ENCODE data around the gene ZNF335. TPM values are rescaled to one million over a fixed set of nuclear protein-coding genes. Genes with fewer than 3 reads are reported as not detected.

The ZNF335 gene
- total and polyA plus RNA-seq, 2 of the 13 experiments (the other 11 are each of a cell fraction or from before 2014, with no cell fraction given), result 9.7 to 13.7 TPM

DNA sequence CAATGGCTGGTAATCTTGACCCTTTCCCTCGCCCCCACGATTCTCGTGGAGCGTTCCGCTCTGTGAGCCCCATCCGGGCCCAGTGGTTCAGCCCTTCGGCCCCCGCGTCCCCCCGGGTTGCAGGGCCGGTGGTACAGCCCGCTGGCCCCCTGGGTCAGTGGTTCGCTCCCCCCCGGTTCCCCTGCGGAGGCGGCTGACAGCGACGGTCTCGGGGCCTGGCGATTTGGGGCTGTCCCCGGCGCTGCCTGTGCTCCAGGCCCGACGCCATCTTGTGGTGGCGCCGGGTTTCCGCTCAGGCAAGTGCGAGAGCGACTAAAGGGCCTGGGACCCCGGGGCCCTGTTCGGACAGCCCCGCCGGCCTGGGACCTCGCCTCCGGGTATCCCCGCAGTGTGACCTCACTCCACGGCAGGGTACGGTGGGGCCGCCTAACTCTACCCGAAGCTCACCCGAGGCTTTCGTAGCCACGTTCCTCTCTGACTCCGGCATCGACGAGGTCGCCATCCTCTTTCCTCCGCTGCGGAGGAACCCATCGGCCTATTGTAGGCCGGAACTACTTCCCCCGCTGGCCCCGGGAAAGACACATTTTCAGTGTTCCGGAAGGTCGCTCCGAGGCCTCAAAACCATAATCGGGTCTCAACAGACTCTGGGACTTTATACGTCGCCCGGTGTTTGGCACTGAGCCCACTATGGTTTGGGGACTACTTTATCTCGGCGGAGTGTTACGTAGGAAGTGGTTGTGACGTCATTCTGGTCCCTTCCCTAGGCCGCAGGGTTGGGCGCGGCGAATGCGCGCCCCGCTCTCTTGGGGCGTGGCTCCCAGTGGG is at the start of gene ZNF335 (continued):
- peak; percentile 62; the same call in 1 of the 2 replicates for TF ChIP-seq HNRNPL (IDR thresholded peaks at IDR 0.05; ENCODE audit: low read depth, low read length)
- TF ChIP-seq MXD4 (CRISPR knock-in tag; IDR thresholded peaks at IDR 0.05), result no peak; the same call in none of the 2 replicates
- no peak for TF ChIP-seq TCF12 (IDR thresholded peaks at IDR 0.05)
- TF ChIP-seq TCF12 (CRISPR knock-in tag; IDR thresholded peaks at IDR 0.05), result peak; percentile 7
- no peak for TF ChIP-seq FOXP1 (IDR thresholded peaks at IDR 0.05)
- peak; percentile 18; the same call in 1 of the 2 replicates for TF ChIP-seq FOXP1 (CRISPR knock-in tag; IDR thresholded peaks at IDR 0.05)
- no peak for TF ChIP-seq FOXO1 (CRISPR knock-in tag; IDR thresholded peaks at IDR 0.05)
- peak; percentile 94 for TF ChIP-seq XRCC5 (optimal IDR thresholded peaks at IDR 0.05; ENCODE audit: low read length)
- peak; percentile 52; the same call in 1 of the 2 replicates for TF ChIP-seq ZNF451 (CRISPR knock-in tag; IDR thresholded peaks at IDR 0.05)
- TF ChIP-seq ZNF747 (CRISPR knock-in tag; IDR thresholded peaks at IDR 0.05; ENCODE audit: borderline replicate concordance), result 0 out of 2 replicates have a peak, but pooled peaks have one; percentile 82
- peak; percentile 77 for TF ChIP-seq SRSF1 (optimal IDR thresholded peaks at IDR 0.05; ENCODE audit: low read depth, low read length)
- TF ChIP-seq, protein P1, sequence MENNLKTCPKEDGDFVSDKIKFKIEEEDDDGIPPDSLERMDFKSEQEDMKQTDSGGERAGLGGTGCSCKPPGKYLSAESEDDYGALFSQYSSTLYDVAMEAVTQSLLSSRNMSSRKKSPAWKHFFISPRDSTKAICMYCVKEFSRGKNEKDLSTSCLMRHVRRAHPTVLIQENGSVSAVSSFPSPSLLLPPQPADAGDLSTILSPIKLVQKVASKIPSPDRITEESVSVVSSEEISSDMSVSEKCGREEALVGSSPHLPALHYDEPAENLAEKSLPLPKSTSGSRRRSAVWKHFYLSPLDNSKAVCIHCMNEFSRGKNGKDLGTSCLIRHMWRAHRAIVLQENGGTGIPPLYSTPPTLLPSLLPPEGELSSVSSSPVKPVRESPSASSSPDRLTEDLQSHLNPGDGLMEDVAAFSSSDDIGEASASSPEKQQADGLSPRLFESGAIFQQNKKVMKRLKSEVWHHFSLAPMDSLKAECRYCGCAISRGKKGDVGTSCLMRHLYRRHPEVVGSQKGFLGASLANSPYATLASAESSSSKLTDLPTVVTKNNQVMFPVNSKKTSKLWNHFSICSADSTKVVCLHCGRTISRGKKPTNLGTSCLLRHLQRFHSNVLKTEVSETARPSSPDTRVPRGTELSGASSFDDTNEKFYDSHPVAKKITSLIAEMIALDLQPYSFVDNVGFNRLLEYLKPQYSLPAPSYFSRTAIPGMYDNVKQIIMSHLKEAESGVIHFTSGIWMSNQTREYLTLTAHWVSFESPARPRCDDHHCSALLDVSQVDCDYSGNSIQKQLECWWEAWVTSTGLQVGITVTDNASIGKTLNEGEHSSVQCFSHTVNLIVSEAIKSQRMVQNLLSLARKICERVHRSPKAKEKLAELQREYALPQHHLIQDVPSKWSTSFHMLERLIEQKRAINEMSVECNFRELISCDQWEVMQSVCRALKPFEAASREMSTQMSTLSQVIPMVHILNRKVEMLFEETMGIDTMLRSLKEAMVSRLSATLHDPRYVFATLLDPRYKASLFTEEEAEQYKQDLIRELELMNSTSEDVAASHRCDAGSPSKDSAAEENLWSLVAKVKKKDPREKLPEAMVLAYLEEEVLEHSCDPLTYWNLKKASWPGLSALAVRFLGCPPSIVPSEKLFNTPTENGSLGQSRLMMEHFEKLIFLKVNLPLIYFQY (CRISPR knock-in tag; IDR thresholded peaks at IDR 0.05; ENCODE audit: borderline replicate concordance), result peak; percentile 72; the same call in 1 of the 2 replicates
- TF ChIP-seq, protein P2, sequence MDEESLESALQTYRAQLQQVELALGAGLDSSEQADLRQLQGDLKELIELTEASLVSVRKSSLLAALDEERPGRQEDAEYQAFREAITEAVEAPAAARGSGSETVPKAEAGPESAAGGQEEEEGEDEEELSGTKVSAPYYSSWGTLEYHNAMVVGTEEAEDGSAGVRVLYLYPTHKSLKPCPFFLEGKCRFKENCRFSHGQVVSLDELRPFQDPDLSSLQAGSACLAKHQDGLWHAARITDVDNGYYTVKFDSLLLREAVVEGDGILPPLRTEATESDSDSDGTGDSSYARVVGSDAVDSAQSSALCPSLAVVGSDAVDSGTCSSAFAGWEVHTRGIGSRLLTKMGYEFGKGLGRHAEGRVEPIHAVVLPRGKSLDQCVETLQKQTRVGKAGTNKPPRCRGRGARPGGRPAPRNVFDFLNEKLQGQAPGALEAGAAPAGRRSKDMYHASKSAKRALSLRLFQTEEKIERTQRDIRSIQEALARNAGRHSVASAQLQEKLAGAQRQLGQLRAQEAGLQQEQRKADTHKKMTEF (CRISPR knock-in tag; IDR thresholded peaks at IDR 0.05), result peak; percentile 100
- TF ChIP-seq, protein P3, sequence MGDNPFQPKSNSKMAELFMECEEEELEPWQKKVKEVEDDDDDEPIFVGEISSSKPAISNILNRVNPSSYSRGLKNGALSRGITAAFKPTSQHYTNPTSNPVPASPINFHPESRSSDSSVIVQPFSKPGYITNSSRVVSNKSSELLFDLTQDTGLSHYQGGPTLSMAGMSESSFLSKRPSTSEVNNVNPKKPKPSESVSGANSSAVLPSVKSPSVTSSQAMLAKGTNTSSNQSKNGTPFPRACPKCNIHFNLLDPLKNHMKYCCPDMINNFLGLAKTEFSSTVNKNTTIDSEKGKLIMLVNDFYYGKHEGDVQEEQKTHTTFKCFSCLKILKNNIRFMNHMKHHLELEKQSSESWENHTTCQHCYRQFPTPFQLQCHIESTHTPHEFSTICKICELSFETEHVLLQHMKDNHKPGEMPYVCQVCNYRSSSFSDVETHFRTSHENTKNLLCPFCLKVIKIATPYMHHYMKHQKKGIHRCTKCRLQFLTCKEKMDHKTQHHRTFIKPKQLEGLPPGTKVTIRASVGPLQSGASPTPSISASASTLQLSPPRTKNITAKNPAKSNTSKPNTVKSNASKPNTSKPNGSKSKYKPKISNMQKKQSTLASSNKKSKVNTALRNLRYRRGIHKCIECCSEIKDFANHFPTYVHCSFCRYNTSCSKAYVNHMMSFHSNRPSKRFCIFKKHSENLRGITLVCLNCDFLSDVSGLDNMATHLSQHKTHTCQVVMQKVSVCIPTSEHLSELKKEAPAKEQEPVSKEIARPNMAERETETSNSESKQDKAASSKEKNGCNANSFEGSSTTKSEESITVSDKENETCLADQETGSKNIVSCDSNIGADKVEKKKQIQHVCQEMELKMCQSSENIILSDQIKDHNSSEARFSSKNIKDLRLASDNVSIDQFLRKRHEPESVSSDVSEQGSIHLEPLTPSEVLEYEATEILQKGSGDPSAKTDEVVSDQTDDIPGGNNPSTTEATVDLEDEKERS (CRISPR knock-in tag; IDR thresholded peaks at IDR 0.05), result peak; percentile 75
- TF ChIP-seq ZNF616 (CRISPR knock-in tag; IDR thresholded peaks at IDR 0.05; ENCODE audit: low read depth), result peak; percentile 94
- TF ChIP-seq ZNF235 (CRISPR knock-in tag; IDR thresholded peaks at IDR 0.05; ENCODE audit: borderline replicate concordance), result no peak
- 0 out of 2 replicates have a peak, but pooled peaks have one; percentile 46 for TF ChIP-seq SMARCC2 (IDR thresholded peaks at IDR 0.05)
- TF ChIP-seq ZNF781 (CRISPR knock-in tag; IDR thresholded peaks at IDR 0.05; ENCODE audit: borderline replicate concordance, not compliant biosample characterization), result peak; percentile 65
- no peak for TF ChIP-seq NFE2L2 (IDR thresholded peaks at IDR 0.05; ENCODE audit: low read length)
- TF ChIP-seq IKZF1 (IDR thresholded peaks at IDR 0.05), result no peak
- peak; percentile 34; the same call in 1 of the 2 replicates for TF ChIP-seq SNAI1 (CRISPR knock-in tag; IDR thresholded peaks at IDR 0.05; ENCODE audit: borderline replicate concordance)

All from HepG2 (cell line).